Rectal smooth muscle tissue (tissue), 1 donor: ENCODE results near the gene PRND.

Experiments used
- H3K27ac ChIP-seq: one replicate; pipeline ENCODE4 v1.7.0; 2013; ENCODE audit warnings: low read depth, low read length, inconsistent platforms
- H3K27me3 ChIP-seq: one replicate; pipeline ENCODE4 v1.7.0; 2013; ENCODE audit warnings: low read length; ENCODE audit not compliant: control insufficient read depth, insufficient read depth
- H3K36me3 ChIP-seq: one replicate; pipeline ENCODE4 v1.7.0; 2013; ENCODE audit warnings: low read length; ENCODE audit not compliant: control insufficient read depth, insufficient read depth
- H3K4me1 ChIP-seq: one replicate; pipeline ENCODE4 v1.7.0; 2013; ENCODE audit warnings: low read length; ENCODE audit not compliant: control insufficient read depth, insufficient read depth
- H3K4me3 ChIP-seq: one replicate; pipeline ENCODE4 v1.7.0; 2013; ENCODE audit warnings: low read length
- H3K9ac ChIP-seq: one replicate; pipeline ENCODE4 v1.7.0; 2013; ENCODE audit warnings: low read length

The PRND gene, protein sequence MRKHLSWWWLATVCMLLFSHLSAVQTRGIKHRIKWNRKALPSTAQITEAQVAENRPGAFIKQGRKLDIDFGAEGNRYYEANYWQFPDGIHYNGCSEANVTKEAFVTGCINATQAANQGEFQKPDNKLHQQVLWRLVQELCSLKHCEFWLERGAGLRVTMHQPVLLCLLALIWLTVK

DNA sequence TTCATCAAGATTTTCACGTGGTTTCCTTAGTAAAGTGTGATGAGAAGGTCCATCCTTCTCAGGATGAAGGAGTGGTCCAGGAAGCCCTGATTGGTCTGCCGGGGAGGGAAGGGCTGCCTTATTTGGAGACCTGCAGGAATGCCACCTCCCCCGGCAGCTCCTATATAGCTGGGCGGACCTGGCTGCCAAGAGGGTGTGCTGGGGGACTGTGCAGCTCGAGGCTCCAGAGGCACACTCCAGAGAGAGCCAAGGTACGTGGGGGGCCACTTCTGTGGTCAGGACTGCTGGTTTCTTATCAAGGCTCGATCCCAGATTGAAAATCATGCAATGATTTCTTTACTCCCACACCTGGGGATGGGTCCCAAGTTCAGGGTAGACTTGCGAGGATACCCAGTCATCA, at the start of gene PRND:
Gene PRND, plus strand, starts transcription at position 191 of the 400 bp plus-strand sequence. CDS start 2,643 bp downstream, outside the sequence.
- Histone ChIP-seq H3K36me3 (no peaks in the 10 kb centered on the region), H3K27ac (no peak within 1 kb of the TSS), H3K9ac (no peak within 1 kb of the TSS), H3K27me3 (no peaks in the 10 kb centered on the region), H3K4me1 (no peaks in the 10 kb centered on the region), H3K4me3 (peak within 1 kb of the TSS; percentile 0)

DNA sequence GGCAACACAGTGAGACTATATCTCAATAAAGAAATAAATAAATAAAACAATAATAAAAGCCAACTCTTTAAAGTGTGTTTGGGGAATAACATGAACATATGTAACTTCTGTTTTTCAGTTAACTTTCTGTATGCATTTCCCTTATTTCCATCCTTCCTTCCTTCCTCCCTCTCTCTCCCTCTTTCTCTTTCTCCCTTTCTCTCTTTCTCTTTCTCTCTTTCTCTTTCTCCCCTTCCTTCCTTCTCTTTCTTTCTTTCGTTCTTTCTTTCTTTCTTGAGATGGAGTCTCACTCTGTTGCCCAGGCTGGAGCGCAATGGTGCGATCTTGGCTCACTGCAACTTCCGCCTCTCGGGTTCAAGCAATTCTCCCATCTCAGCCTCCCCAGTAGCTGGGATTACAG, 48.8 kb upstream of the PRND start:
- Histone ChIP-seq H3K4me3 (no peak overlapping the region), H3K9ac (no peak overlapping the region), H3K36me3 (no peaks in the 10 kb centered on the region), H3K4me1 (no peaks in the 10 kb centered on the region), H3K27me3 (no peaks in the 10 kb centered on the region), H3K27ac (no peak overlapping the region)

DNA sequence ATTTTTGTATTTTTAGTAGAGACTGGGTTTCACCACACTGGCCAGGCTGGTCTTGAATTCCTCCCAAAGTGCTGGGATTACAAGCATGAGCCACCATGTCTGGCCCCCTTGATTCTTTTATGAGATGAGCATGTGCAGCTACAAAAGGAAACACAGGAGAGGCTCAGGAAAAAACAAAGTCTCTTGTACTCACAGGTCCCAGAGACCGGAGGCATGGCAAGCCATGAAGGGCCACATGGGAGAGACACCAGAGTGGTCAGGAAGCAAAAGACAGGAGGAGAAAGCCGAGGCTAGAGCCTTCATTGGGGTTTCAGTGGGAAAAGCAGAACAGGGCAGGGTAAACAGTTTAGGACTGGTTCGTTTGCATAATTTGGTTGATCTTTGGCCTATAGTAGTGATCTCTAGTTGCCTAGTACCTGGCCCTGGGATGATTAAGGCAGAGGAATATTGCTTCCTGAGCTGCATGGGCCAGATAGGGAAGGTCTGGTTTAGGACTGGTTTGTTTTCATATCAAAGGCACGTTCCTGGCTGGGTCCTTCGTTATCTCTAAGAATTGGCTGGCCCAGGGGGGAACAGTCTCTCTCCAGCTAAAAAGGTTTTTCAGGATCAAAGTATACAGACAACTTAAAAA, 48.2 kb upstream of the PRND start:
- Histone ChIP-seq H3K4me3 (no peak overlapping the region), H3K9ac (no peak overlapping the region), H3K4me1 (no peaks in the 10 kb centered on the region), H3K27me3 (no peaks in the 10 kb centered on the region), H3K27ac (no peak overlapping the region), H3K36me3 (no peaks in the 10 kb centered on the region)

DNA sequence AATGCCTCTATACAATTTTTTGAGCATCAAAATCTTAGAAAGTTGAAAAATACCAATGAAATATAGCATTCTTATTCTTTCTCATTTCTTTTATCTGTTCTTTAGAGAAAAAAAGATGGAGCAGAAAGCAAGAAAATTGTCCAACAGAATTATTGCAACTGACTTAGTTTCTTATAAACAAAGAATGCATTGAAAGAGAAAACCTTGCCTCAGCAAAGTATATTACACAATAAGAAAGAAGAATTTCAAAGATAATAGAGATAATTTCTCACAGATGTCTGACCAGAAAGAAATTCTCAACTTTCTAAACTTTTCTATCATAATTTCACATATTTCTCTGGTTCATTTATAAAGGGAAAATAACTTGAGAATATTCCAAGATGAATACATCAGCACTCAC, 47.0 kb upstream of the PRND start:
- Histone ChIP-seq H3K4me3 (no peak overlapping the region), H3K4me1 (no peaks in the 10 kb centered on the region), H3K27me3 (no peaks in the 10 kb centered on the region), H3K27ac (no peak overlapping the region), H3K9ac (no peak overlapping the region), H3K36me3 (no peaks in the 10 kb centered on the region)

DNA sequence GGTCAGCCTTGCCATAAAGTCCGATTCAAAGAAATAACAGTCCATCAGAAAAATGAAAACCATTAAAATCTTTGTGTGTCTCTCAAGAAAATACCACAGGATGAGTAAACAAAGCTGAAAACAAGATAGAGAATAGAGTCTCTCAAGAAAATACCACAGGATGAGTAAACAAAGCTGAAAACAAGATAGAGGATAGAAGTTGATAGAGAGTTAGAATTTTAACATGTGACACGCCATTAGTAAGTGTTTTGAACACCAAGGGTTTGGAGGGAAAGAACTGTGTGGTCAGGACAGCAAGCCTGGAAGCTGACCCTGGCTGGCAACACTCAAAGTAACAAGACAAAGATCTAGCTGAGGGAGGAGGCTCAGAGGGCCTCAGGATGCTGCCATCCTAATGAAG, 43.9 kb upstream of the PRND start:
- Histone ChIP-seq H3K4me3 (no peak overlapping the region), H3K36me3 (no peaks in the 10 kb centered on the region), H3K27me3 (no peaks in the 10 kb centered on the region), H3K27ac (no peak overlapping the region), H3K9ac (no peak overlapping the region), H3K4me1 (peaks cover 11% of the 10 kb centered on the region)

DNA sequence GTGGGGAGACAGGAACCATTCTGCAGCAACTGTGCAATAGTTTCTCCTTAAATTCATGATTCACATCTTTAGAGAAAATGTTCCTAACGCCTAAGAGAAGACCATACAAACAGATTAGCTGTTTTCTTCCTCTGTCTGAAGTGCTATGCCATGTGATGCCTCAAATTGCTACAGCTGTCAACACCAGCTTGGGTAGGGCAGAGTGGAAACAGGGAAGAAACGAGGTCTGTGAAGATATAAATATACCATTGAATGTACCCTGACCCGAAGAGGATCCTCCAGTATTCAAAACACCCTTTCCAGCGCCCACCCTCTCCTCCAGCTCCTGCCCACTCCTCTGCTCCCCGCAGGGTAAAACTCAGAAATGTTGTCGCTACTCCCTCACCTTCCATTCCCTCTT, 40.3 kb upstream of the PRND start:
- no peak overlapping the region for H3K4me3 ChIP-seq
- peaks cover 24% of the 10 kb centered on the region for H3K4me1 ChIP-seq
- no peak overlapping the region for H3K9ac ChIP-seq
- H3K27me3 ChIP-seq = no peaks in the 10 kb centered on the region
- H3K36me3 ChIP-seq = no peaks in the 10 kb centered on the region
- peak overlapping the region; percentile 2 for H3K27ac ChIP-seq

DNA sequence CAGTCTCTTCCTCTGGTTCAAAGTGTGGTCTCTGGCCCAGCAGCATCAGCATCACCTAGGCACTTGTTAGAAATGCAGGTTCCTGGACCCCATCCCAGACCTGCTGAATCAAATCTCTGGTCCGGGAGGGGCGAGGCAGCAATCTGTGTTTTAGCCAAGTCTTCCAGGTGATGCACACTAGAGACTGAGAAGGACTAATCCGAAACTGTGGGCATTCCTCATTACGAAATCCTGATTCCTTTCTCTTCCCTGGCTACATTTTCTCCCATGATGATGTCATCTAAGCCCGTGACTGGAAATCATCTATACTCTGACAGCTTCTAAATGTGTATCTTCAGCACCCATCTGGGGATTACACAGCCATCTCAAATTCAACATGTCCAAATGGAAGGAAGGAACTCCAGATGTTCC, 39.7 kb upstream of the PRND start:
- Histone ChIP-seq H3K36me3 (no peaks in the 10 kb centered on the region), H3K27me3 (no peaks in the 10 kb centered on the region)

DNA sequence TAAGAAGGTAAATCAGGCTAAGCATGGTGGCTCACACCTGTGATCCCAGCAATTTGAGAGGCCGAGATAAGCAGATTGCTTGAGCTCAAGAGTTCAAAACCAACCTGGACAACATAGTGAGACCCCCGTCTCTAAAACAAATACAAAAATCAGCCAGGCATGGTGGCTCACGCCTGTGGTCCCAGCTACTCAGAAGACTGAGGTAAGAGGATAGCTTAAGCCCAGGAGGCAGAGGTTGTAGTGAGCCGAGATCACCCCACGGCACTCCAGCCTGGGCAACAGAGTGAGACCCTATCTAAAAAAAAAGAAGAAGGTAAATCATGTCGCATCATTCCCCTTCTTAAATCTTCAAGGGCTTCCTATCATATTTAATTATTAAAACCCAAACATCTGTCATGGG, 39.0 kb upstream of the PRND start:
- no peaks in the 10 kb centered on the region for H3K27me3 ChIP-seq
- peak overlapping the region; percentile 16 for H3K27ac ChIP-seq
- H3K36me3 ChIP-seq = no peaks in the 10 kb centered on the region
- no peak overlapping the region for H3K9ac ChIP-seq
- H3K4me3 ChIP-seq = no peak overlapping the region
- peaks cover 29% of the 10 kb centered on the region for H3K4me1 ChIP-seq

More for the DNA sequence above, 39.7 kb upstream of the PRND start:
- H3K4me3 ChIP-seq = no peak overlapping the region
- peaks cover 24% of the 10 kb centered on the region for H3K4me1 ChIP-seq
- H3K27ac ChIP-seq = peak overlapping the region; percentile 16
- no peak overlapping the region for H3K9ac ChIP-seq

DNA sequence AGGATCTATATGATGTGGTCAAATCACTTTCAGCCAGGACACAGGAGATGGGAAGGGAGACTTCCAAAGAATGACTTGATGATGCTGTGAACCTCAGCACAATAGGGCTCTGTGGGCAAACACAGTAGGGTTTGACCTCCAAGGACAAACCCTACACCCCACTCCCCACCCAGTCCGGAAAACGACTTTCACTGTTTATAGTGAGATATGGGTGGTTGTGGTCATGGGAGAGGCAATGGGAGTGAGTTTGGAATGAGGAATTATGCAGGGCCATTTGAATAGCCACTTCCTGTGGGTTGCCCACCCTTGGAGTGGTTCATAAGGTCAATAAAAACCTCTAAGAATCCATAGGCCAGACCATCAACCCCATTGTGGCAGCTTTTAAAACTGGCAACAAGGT, 38.4 kb upstream of the PRND start:
- H3K9ac ChIP-seq = no peak overlapping the region
- H3K4me3 ChIP-seq = no peak overlapping the region
- peaks cover 34% of the 10 kb centered on the region for H3K4me1 ChIP-seq
- H3K27me3 ChIP-seq = no peaks in the 10 kb centered on the region
- no peak overlapping the region for H3K27ac ChIP-seq
- no peaks in the 10 kb centered on the region for H3K36me3 ChIP-seq

DNA sequence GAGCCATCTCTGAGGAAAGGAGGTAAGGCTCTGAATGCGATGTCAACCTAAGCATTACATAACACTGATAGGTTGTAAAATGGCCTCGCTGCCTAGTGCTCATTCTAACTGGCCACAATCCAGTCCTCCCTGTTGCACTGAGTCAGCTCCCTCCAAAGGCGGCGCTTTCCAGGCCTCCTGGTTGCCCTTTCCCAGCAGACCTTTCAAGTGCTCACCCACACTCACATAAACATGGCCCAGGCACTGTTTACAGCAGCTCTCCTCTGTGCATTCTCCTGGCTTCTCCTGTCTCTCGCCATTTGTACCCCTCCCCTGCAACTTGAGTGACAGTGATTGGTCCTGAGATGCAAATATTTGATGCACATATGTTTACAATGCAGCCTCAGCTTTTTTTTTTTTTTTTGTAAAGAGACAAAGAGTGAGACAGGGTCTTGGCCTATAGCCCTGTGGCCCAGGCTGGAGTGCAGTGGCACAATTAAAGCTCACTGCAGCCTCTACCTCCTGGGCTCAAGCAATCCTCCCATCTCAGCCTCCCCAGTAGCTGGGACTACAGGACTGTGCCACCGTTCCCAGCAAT, 36.8 kb upstream of the PRND start:
- Histone ChIP-seq H3K27me3 (no peaks in the 10 kb centered on the region), H3K9ac (no peak overlapping the region), H3K27ac (peak overlapping the region; percentile 98), H3K4me3 (no peak overlapping the region), H3K36me3 (no peaks in the 10 kb centered on the region), H3K4me1 (peaks cover 42% of the 10 kb centered on the region)

DNA sequence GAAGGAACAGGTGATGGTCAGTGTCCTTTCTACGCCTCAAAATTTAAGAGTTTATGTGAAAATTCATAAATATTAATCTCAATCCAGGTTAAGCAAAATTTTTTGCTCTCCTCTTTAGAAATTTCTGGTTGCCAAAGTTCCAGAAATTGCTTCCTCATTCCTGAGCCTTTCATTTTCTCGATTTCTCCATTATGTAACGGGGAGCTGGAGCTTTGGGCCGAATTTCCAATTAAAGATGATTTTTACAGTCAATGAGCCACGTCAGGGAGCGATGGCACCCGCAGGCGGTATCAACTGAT, 35.8 kb upstream of the PRND start:
- Histone ChIP-seq H3K27ac (peak overlapping the region; percentile 98), H3K27me3 (no peaks in the 10 kb centered on the region), H3K4me3 (peak overlapping the region; percentile 74), H3K9ac (no peak overlapping the region), H3K4me1 (peaks cover 44% of the 10 kb centered on the region), H3K36me3 (no peaks in the 10 kb centered on the region)

DNA sequence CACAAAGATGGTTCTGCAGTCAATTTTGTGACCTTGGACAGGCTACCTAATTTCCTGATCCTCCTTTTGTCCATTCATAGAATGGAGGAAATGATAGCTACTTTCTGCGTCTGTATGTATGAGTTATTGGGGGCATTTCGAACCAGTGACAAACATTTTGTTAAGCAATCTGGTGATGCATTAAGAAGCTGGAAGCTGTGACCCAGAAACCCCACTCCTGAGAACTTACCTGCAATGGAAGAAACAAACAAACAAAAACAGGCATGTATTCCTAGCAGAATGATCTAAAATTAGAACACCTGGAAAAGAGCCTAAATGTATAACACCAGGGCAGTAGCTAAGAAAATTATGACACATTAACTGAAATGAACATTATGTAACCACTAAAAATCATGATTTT, 33.4 kb upstream of the PRND start:
- Histone ChIP-seq H3K4me3 (no peak overlapping the region), H3K4me1 (peaks cover 37% of the 10 kb centered on the region), H3K9ac (no peak overlapping the region)

DNA sequence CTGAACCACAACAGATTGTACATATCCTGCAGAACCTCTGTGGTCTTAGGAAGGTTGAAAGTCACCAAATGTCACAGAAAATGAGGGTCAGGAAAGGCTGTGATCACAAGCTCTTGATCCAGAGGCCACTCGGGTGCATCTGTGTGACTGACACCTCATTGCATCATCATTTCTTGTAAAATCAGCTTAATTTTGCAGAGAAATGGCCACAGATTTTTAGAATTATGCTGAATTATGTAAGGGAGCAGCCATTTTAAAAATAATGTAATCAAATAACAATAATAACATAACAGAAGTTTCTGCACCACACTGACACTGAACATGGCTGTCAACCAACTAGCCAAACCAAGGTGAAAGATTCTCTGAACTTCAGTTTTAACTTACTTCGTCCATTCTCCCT, 32.5 kb upstream of the PRND start:
- no peaks in the 10 kb centered on the region for H3K36me3 ChIP-seq
- H3K27me3 ChIP-seq = no peaks in the 10 kb centered on the region
- H3K4me3 ChIP-seq = no peak overlapping the region
- peaks cover 35% of the 10 kb centered on the region for H3K4me1 ChIP-seq
- H3K9ac ChIP-seq = no peak overlapping the region
- H3K27ac ChIP-seq = peak overlapping the region; percentile 51

More for the DNA sequence above, 33.4 kb upstream of the PRND start:
- no peaks in the 10 kb centered on the region for H3K27me3 ChIP-seq
- peak overlapping the region; percentile 8 for H3K27ac ChIP-seq
- no peaks in the 10 kb centered on the region for H3K36me3 ChIP-seq
